Upper lobe of right lung (tissue), 1 donor: ENCODE results near the gene GATAD2B. TPM values are rescaled to one million over a fixed set of nuclear protein-coding genes. Genes with fewer than 3 reads are reported as not detected.
A peak's percentile ranks its signal among the peaks of the same experiment; 100 is the strongest.

ENCODE experiments used
- ATAC-seq: fragments of 200-7000 bp; cut with Tn5 transposase; one replicate; pipeline ENCODE4 v1.9.1; 2020; ENCODE audit warnings: mild to moderate bottlenecking, moderate library complexity
- DNase-seq: peaks from one replicate; pipeline ENCODE4 v3.0.0-alpha.2; 2020
- H3K27ac ChIP-seq: fragments of 200-600 bp; one replicate; pipeline ENCODE4 v1.8.0; 2022
- H3K27me3 ChIP-seq: fragments of 200-600 bp; one replicate; pipeline ENCODE4 v1.8.0; 2022; ENCODE audit warnings: mild to moderate bottlenecking
- H3K36me3 ChIP-seq: fragments of 200-600 bp; one replicate; pipeline ENCODE4 v1.8.0; 2022
- H3K4me1 ChIP-seq: fragments of 200-600 bp; one replicate; pipeline ENCODE4 v1.8.0; 2022
- H3K4me3 ChIP-seq: fragments of 200-600 bp; one replicate; pipeline ENCODE4 v1.8.0; 2022; ENCODE audit warnings: mild to moderate bottlenecking
- H3K9me3 ChIP-seq: fragments of 200-600 bp; one replicate; pipeline ENCODE4 v1.8.0; 2022
- CTCF ChIP-seq: fragments of 200-600 bp; IDR thresholded peaks from one replicate; pipeline ENCODE4 v1.8.0; 2022; ENCODE audit warnings: antibody characterized with exemption
- intact Hi-C: fragments of 100-400 bp; cut with DNase I; formaldehyde crosslinking; loops from one replicate; pipeline ENCODE4 v1.11.0; 2022
- total RNA-seq: library from RNA; stranded (reverse); fragmentation: NEBNext Ultra II Directional; extraction: Animal tissue kit (Norgen Biotek cat#: 25700); gene quantifications from one replicate; pipeline ENCODE4 v1.2.1, GENCODE V29; 2021
- donor health status: DM: no; HTN: yes; CAD: no; lungs with severe emphysema.

Gene GATAD2B
- total RNA-seq, 1 donor from 2014 or later: 55.1 TPM

- H3K9me3 ChIP-seq: no peaks in the 10 kb centered on the region
- TF ChIP-seq CTCF: no peak
- H3K36me3 ChIP-seq: peaks cover 34% of the 10 kb centered on the region
- peaks cover 10% of the 10 kb centered on the region for H3K4me1 ChIP-seq
- H3K4me3 ChIP-seq: no peak overlapping the region
- H3K27me3 ChIP-seq: no peaks in the 10 kb centered on the region
- intact Hi-C loops: loop anchor here (10.0 kb wide), 1 partner anchor 113 kb away; no protein-coding TSS in a partner anchor
- ATAC-seq (no peak), DNase-seq (no peak)
- H3K27ac ChIP-seq: no peak overlapping the region
These were observed 5.5 kb upstream of the GATAD2B start for GRCh38 chr1:153928245-153928644.

GRCh38 chr1:153926405-153926804, 3.6 kb upstream of the GATAD2B start:
- intact Hi-C loops: loop anchor here (10.0 kb wide), 1 partner anchor 112 kb away; no protein-coding TSS in a partner anchor

GRCh38 chr1:153922076-153922971, 448 bp downstream of the GATAD2B start:
- no peaks in the 10 kb centered on the region for H3K9me3 ChIP-seq
- DNase-seq: no peak
- intact Hi-C loops: loop anchor here (10.0 kb wide), 1 partner anchor 108 kb away; no protein-coding TSS in a partner anchor
- ATAC-seq: peak; percentile 52
- no peaks in the 10 kb centered on the region for H3K27me3 ChIP-seq
- H3K4me1 ChIP-seq: peaks cover 31% of the 10 kb centered on the region
- TF ChIP-seq CTCF: no peak
- H3K27ac ChIP-seq: peak overlapping the region; percentile 86
- peaks cover 11% of the 10 kb centered on the region for H3K36me3 ChIP-seq
- peak overlapping the region; percentile 67 for H3K4me3 ChIP-seq

More at GRCh38 chr1:153926405-153926804, 3.6 kb upstream of the GATAD2B start:
- no peak for ATAC-seq
- no peaks in the 10 kb centered on the region for H3K9me3 ChIP-seq
- H3K4me3 ChIP-seq: no peak overlapping the region
- H3K27me3 ChIP-seq: no peaks in the 10 kb centered on the region
- peaks cover 10% of the 10 kb centered on the region for H3K4me1 ChIP-seq
- H3K36me3 ChIP-seq: peaks cover 19% of the 10 kb centered on the region
- no peak for DNase-seq
- TF ChIP-seq CTCF: no peak
- no peak overlapping the region for H3K27ac ChIP-seq

- intact Hi-C loops: loop anchor here (10.0 kb wide), 1 partner anchor 107 kb away; no protein-coding TSS in a partner anchor
- ATAC-seq: no peak
These were observed 1.0 kb downstream of the GATAD2B start for GRCh38 chr1:153921803-153922075.

More at GRCh38 chr1:153921803-153922075, 1.0 kb downstream of the GATAD2B start:
- DNase-seq: peak; percentile 54
- Histone ChIP-seq H3K9me3 (no peaks in the 10 kb centered on the region), H3K4me3 (peak overlapping the region; percentile 67), H3K27ac (peak overlapping the region; percentile 86), H3K4me1 (peaks cover 31% of the 10 kb centered on the region), H3K27me3 (no peaks in the 10 kb centered on the region), H3K36me3 (peaks cover 11% of the 10 kb centered on the region)
- no peak for TF ChIP-seq CTCF
